Mesothelial cell of epicardium (in vitro differentiated cells): ENCODE measurements around the gene PI4K2A. TPM values are rescaled to one million over a fixed set of nuclear protein-coding genes. Genes with fewer than 3 reads are reported as not detected.

Experiments used
- DNase-seq, 2 experiments: peaks; one replicate each; pipeline ENCODE4 v3.0.0; 2021; ENCODE audit warnings: low spot score in 2 of 2; ENCODE audit not compliant: unreplicated experiment in 2 of 2
- H3K27ac Mint-ChIP-seq: 2 replicates; pipeline ENCODE4 v1.8.0; 2021; ENCODE audit warnings: mixed read lengths
- H3K27me3 Mint-ChIP-seq: 2 replicates; pipeline ENCODE4 v1.8.0; 2021; ENCODE audit warnings: low read depth, mixed read lengths
- H3K36me3 Mint-ChIP-seq: 2 replicates; pipeline ENCODE4 v1.8.0; 2021; ENCODE audit warnings: mixed read lengths
- H3K4me1 Mint-ChIP-seq: 2 replicates; pipeline ENCODE4 v1.8.0; 2021; ENCODE audit warnings: mixed read lengths
- H3K4me3 Mint-ChIP-seq: 2 replicates; pipeline ENCODE4 v1.8.0; 2021; ENCODE audit warnings: mild to moderate bottlenecking, moderate library complexity, mixed read lengths
- H3K9me3 Mint-ChIP-seq: 2 replicates; pipeline ENCODE4 v1.8.0; 2021; ENCODE audit warnings: mixed read lengths
- total RNA-seq: library from RNA; stranded (reverse); gene quantifications from 3 replicates; pipeline ENCODE4 v1.2.1, GENCODE V29; 2021
- TF ChIP-seq, protein P1 (sequence below): fragments of 200-600 bp; sonication (generic); IDR thresholded peaks from one replicate; pipeline ENCODE4 v1.5.0; 2021; ENCODE audit warnings: antibody characterized with exemption; ENCODE audit not compliant: unreplicated experiment

The PI4K2A gene
- total RNA-seq, 1 donor from 2014 or later = 18.7 TPM

DNA sequence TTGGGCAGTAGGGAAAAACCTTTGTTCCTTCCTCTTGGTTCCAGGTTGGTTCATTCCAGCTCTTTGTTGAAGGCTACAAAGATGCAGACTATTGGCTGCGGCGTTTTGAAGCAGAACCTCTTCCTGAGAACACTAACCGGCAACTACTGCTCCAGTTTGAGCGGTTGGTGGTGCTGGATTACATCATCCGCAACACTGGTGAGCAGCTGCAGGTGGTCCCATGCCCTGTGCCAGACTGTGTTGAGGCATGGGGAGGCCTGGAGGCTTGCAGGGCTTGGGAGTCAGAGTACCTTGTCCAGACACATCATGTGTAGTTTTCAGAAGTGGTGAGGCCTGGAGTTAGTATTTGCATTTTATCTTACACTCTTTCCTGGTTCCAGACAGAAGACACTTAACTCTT lies 16.3 kb downstream of the PI4K2A start:
- Mint-ChIP-seq H3K4me1 (peaks cover 3% of the 10 kb centered on the region), H3K27ac (no peak overlapping the region), H3K36me3 (peaks cover 34% of the 10 kb centered on the region), H3K4me3 (no peak overlapping the region), H3K9me3 (no peaks in the 10 kb centered on the region), H3K27me3 (no peaks in the 10 kb centered on the region)
- DNase-seq = no peak
- TF ChIP-seq, protein P1, sequence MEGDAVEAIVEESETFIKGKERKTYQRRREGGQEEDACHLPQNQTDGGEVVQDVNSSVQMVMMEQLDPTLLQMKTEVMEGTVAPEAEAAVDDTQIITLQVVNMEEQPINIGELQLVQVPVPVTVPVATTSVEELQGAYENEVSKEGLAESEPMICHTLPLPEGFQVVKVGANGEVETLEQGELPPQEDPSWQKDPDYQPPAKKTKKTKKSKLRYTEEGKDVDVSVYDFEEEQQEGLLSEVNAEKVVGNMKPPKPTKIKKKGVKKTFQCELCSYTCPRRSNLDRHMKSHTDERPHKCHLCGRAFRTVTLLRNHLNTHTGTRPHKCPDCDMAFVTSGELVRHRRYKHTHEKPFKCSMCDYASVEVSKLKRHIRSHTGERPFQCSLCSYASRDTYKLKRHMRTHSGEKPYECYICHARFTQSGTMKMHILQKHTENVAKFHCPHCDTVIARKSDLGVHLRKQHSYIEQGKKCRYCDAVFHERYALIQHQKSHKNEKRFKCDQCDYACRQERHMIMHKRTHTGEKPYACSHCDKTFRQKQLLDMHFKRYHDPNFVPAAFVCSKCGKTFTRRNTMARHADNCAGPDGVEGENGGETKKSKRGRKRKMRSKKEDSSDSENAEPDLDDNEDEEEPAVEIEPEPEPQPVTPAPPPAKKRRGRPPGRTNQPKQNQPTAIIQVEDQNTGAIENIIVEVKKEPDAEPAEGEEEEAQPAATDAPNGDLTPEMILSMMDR = no peak

DNA sequence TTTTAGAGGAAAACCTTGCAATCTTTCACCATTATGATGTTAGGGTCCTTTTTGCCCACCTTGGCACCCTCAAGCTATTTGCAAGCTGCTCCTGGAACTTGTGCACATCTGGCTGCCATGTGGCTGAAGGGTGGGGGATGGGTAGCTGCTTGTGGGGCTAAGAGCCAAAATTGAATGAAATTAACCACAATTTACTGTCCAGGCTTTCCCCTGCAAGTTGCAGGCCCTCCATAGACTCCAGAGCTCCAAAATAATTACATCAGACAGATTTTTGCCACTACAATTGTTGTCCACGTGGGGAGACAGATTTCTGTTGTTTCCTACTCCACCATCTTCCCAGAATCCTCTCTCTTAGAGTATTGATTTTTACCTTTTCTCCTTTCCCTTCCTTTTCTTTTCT lies 19.1 kb downstream of the PI4K2A start:
- H3K27ac Mint-ChIP-seq = peak overlapping the region; percentile 52
- peaks cover 39% of the 10 kb centered on the region for H3K36me3 Mint-ChIP-seq
- H3K4me1 Mint-ChIP-seq = peaks cover 3% of the 10 kb centered on the region

DNA sequence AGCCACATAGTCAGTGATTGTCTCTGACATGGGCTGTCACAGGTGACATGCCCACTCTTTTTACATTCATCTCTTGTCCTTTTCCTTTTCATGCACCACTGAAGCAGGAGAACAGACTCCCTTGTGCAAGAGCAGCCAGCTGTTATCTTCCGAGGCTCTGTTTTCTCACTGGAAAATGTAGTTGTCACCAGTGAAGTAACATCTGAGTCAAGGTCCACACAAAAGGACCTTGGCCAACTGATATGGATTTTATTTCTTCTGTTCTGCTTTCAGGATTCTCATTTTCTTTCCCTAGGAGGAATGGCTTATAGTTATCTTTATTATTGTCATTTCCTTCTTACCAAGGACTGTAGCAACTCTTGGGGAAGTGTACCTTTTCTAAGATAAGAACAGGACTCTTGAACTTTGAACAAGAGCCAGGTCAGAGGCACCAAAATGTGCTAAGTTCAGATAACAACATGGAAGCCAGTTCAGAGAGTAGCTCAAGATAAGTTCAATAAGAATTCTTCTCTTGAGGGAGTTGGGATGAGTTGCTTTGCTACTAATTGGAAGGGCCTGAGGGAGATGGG lies 23.9 kb downstream of the PI4K2A start:
- Mint-ChIP-seq H3K4me1 (peaks cover 3% of the 10 kb centered on the region), H3K4me3 (no peak overlapping the region), H3K36me3 (peaks cover 40% of the 10 kb centered on the region), H3K27me3 (no peaks in the 10 kb centered on the region), H3K9me3 (no peaks in the 10 kb centered on the region), H3K27ac (no peak overlapping the region)
- no peak for DNase-seq
- TF ChIP-seq, protein P1 = no peak

More for the DNA sequence above, 19.1 kb downstream of the PI4K2A start:
- no peak overlapping the region for H3K4me3 Mint-ChIP-seq
- no peak for DNase-seq
- H3K27me3 Mint-ChIP-seq = no peaks in the 10 kb centered on the region
- no peaks in the 10 kb centered on the region for H3K9me3 Mint-ChIP-seq
- TF ChIP-seq, protein P1 = no peak

DNA sequence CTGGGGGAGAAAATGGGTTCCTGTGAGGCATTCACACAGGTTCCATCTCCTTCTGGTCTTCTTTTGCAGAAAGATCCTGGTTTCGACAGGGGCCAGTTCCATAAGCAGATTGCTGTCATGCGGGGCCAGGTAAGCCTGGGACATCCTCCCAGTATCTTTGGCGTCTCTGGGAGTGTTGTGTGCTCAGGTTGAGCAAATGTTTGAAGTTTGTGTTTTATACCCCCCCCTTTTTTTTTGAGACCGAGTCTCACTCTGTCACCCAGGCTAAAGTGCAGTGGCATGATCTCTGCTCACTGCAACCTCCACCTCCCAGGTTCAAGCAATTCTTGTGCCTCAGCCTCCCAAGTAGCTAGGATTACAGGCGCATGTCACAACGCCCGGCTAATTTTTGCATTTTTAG lies 26.5 kb downstream of the PI4K2A start:
- Mint-ChIP-seq H3K27ac (no peak overlapping the region), H3K36me3 (peaks cover 39% of the 10 kb centered on the region), H3K9me3 (no peaks in the 10 kb centered on the region), H3K4me1 (no peaks in the 10 kb centered on the region), H3K27me3 (no peaks in the 10 kb centered on the region), H3K4me3 (no peak overlapping the region)
- TF ChIP-seq, protein P1 = no peak
- DNase-seq = no peak

DNA sequence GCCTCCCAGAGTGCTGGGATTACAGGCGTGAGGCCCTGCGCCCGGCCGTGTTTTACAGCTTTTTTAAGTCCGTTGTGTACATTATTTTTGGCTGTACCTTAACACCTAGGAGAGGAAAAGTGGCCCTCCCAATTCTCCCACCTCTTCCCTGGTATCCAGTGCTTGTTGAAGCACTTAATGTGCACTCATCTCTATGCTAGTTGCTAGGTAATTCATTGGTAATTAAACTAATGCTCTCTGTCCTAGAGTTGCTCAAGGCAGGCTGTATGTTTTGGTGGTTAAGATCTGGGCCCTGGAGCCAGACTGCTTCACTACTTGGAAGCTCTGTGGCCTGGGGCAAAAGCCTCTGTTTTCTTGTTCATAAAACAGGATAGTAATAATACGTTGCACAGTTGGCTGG lies 27.0 kb downstream of the PI4K2A start:
- TF ChIP-seq, protein P1 = no peak
- Mint-ChIP-seq H3K4me1 (no peaks in the 10 kb centered on the region), H3K27me3 (no peaks in the 10 kb centered on the region), H3K36me3 (peaks cover 35% of the 10 kb centered on the region), H3K4me3 (no peak overlapping the region), H3K9me3 (no peaks in the 10 kb centered on the region), H3K27ac (no peak overlapping the region)
- DNase-seq = no peak

DNA sequence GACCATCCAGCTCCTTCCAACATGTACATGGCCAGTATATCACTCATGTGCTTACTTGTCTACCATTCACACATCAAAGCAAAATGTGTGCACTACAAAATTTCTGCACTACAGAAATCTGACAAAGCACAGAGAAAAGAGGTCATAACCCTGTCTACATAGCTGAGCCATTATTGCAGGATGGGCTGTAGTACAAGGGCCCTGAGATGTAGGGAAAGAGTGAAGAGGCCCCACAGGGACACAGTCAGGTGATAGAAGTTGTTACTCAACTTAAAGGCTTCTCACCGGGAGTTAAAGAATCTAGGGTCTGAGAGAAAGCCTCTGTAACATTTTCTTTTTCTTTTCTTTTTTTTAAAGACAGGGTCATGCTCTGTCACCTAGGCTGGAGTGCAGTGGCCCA lies 29.1 kb downstream of the PI4K2A start:
- no peaks in the 10 kb centered on the region for H3K4me1 Mint-ChIP-seq

More for the DNA sequence above, 29.1 kb downstream of the PI4K2A start:
- Mint-ChIP-seq H3K27me3 (no peaks in the 10 kb centered on the region), H3K9me3 (no peaks in the 10 kb centered on the region), H3K36me3 (peaks cover 26% of the 10 kb centered on the region), H3K27ac (no peak overlapping the region), H3K4me3 (no peak overlapping the region)
- TF ChIP-seq, protein P1 = no peak
- no peak for DNase-seq
